Measurements from ENCODE around the gene SLC45A1. TPM values are rescaled to one million over a fixed set of nuclear protein-coding genes. Genes with fewer than 3 reads are reported as not detected.
A peak's percentile ranks its signal among the peaks of the same experiment; 100 is the strongest.

The SLC45A1 gene
- total and polyA plus RNA-seq, 2 of the 4 experiments (the other 2 are of a cell fraction): 0.72 to 3.9 TPM

DNA sequence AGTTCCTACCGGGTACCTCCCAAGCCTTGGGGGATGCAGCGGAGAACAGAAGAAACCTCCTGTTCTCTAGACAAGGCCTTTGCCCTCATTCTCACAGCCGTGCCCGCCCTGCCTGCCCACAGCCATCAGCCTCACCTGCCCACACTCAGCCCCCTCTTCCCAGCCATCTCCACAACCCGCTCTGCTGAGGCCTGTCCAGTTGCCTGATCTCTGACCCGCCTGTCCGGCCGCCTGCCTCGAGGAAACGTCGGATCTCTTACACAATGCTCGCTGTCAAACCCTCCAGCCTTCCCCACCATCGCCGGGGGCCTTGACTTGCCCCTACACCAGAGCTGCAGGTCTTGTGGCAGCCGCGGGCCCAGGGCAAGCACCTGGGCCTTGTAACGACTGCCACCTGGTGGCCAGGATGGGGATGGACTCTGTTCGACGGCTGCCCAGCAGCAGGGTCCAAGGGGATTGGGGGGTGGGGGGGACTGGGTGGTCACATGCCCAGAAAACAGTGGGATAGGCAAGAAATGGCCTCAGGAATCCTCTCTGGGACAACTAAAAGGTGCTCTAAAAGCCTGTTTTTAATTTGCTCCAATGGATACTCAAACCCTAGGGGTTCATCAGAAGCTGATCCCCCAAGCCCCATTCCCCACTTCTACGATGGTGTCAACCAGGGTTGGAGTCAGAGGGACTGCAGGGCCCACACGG is 31.0 kb downstream of the SLC45A1 start (continued):
- TF ChIP-seq, protein P1, sequence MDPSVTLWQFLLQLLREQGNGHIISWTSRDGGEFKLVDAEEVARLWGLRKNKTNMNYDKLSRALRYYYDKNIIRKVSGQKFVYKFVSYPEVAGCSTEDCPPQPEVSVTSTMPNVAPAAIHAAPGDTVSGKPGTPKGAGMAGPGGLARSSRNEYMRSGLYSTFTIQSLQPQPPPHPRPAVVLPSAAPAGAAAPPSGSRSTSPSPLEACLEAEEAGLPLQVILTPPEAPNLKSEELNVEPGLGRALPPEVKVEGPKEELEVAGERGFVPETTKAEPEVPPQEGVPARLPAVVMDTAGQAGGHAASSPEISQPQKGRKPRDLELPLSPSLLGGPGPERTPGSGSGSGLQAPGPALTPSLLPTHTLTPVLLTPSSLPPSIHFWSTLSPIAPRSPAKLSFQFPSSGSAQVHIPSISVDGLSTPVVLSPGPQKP (IDR thresholded peaks at IDR 0.05; ENCODE audit: borderline replicate concordance, low read depth, low read length): no peak
- TF ChIP-seq NFE2L2 (IDR thresholded peaks at IDR 0.05; ENCODE audit: low read depth, low read length): no peak

DNA sequence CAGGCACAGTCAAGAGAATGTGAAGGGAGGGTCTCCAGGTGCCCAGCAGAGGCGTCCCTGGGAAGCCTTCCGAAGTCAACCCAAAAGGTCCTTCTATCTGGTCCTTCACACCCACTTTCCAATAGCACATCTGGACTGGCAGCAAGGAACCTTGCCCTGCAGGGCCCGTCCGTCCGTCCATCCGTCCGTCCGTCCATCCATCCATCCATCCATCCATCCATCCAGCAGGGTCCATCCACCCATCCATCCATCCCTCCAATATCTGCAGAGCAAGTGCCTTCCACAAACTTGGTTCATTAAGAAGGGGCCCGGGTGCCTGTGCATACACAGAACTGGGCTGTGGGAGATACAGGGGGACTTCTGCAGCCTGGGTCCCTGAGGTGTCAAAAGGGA is 31.6 kb downstream of the SLC45A1 start:
- no peak for DNase-seq
- no peak overlapping the region for H2BK20ac ChIP-seq (ENCODE audit: low read depth, low read length)
- H3K9ac ChIP-seq (ENCODE audit: low read depth, low read length): no peak overlapping the region
- peak overlapping the region; percentile 29; the same call in 1 of the 2 replicates for H2BK120ac ChIP-seq (ENCODE audit: low read depth, low read length)
- peaks cover 6% of the 10 kb centered on the region; the same call in 1 of the 2 replicates for H3K9me1 ChIP-seq (ENCODE audit: insufficient read depth, low read length)
- no TSS peak for BruUV-seq (replicated peaks)
- no peak for TF ChIP-seq BHLHE40 (IDR thresholded peaks at IDR 0.05; ENCODE audit: low read depth, low read length)
- TF ChIP-seq RCOR1 (IDR thresholded peaks at IDR 0.05; ENCODE audit: insufficient replicate concordance, low read length): no peak
- no peak for TF ChIP-seq MAFK (IDR thresholded peaks at IDR 0.05; ENCODE audit: low read depth, low read length)
- no peak for TF ChIP-seq RAD21 (IDR thresholded peaks at IDR 0.05; ENCODE audit: low read length)
- no peak for TF ChIP-seq POLR2A (IDR thresholded peaks at IDR 0.05; ENCODE audit: low read depth, low read length)
- no peak for TF ChIP-seq SMC3 (IDR thresholded peaks at IDR 0.05; ENCODE audit: low read depth, low read length)
- H3K36me3 ChIP-seq (ENCODE audit: control insufficient read depth, insufficient read depth, low read length): peaks cover 18% of the 10 kb centered on the region
- no peak for ATAC-seq (ENCODE audit: low read depth)
- peak overlapping the region; percentile 59 for H2AK5ac ChIP-seq (ENCODE audit: low read depth, low read length)
- no peaks in the 10 kb centered on the region for H3K27me3 ChIP-seq (ENCODE audit: control insufficient read depth, insufficient read depth, low read length)
- no peak overlapping the region for H3K14ac ChIP-seq (replicated peaks; ENCODE audit: low read depth, low read length)
- H3K4ac ChIP-seq (ENCODE audit: low read depth, low read length): 0 out of 2 replicates have a peak overlapping the region, but pooled peaks have one; percentile 38
- no peak overlapping the region for H3K18ac ChIP-seq (ENCODE audit: low read depth, low read length)
- no peak overlapping the region for H4K8ac ChIP-seq (ENCODE audit: low read depth in 2 of 2, low read length in 2 of 2)
- 0 out of 2 replicates have a peak, but pooled peaks cover 8% of the 10 kb centered on the region for H4K20me1 ChIP-seq (ENCODE audit: insufficient read depth, low read length)
- H3K4me3 ChIP-seq (ENCODE audit: insufficient read depth, low read depth, low read length): no peak overlapping the region
- H3K27ac ChIP-seq (ENCODE audit: insufficient read depth, low read length): no peak overlapping the region
- no peak overlapping the region for H2AFZ ChIP-seq (replicated peaks; ENCODE audit: low read length, poor library complexity)
- no peak overlapping the region for H2BK5ac ChIP-seq (ENCODE audit: low read depth, low read length, poor library complexity, severe bottlenecking)
- CTCF ChIA-PET: interaction anchor here (0.6 to 1.3 kb wide), 2 partner anchors 219 to 334 kb away, joined by 3 to 6 read pairs; no protein-coding TSS in a partner anchor
- 63% methylated on average over 2 of the region's 9 CpGs; no CpG with 5 or more reads in 1 of the 2 experiments for WGBS, 2 experiments (ENCODE audit: extremely low coverage in 2 of 2, insufficient read length in 1 of 2)
- no peak overlapping the region for H2AK9ac ChIP-seq (replicated peaks; ENCODE audit: low read depth, low read length, poor library complexity)
- dilution Hi-C loops (cut with HindIII; ENCODE audit: low sequenced_read_pairs, unreplicated experiment): no loop called here
- POLR2A ChIA-PET (ENCODE audit: unreplicated experiment): no interaction called here
- no peak overlapping the region for H3K4me2 ChIP-seq (ENCODE audit: low read depth, low read length)
- H2BK15ac ChIP-seq (ENCODE audit: low read depth, low read length): no peak overlapping the region
- H3K9me3 ChIP-seq (ENCODE audit: control insufficient read depth, insufficient read depth, low read length): no peaks in the 10 kb centered on the region
- no peak overlapping the region for H4K5ac ChIP-seq (ENCODE audit: low read depth, low read length)
- H3K23ac ChIP-seq (ENCODE audit: low read depth, low read length): no peak overlapping the region
- in situ Hi-C loops (cut with MboI; ENCODE audit: low sequenced_read_pairs): no loop called here
- peaks cover 0 to 25% of the 10 kb centered on the region in 2 experiments; a peak in 2 of 4 replicates for H3K79me1 ChIP-seq (ENCODE audit: low read depth in 1 of 2, low read length in 2 of 2)
- H3K4me1 ChIP-seq (ENCODE audit: control insufficient read depth, insufficient read depth, low read length): peaks cover 13% of the 10 kb centered on the region
- H4K91ac ChIP-seq (ENCODE audit: insufficient read depth, low read depth, low read length): no peak overlapping the region; the same call in 1 of the 2 replicates
- H3K56ac ChIP-seq (ENCODE audit: extremely low read depth, insufficient read depth, low read length): no peak overlapping the region
- intact Hi-C loops (cut with micrococcal nuclease): loop anchor here (1.0 kb wide), 3 partner anchors 334 to 374 kb away; no protein-coding TSS in a partner anchor

Measured in IMR-90 (cell line).